Activated CD4-positive, alpha-beta T cell treated with anti-CD3 and anti-CD28 coated beads, Interleukin-2, Interleukin-4, amounts not matched to agents 100 ng/mL and 50 ng/mL, durations not matched to agents 16 hours and 8 hours (primary cell): ENCODE measurements around the gene ACER3.
"Not testable (repeated sequence)": the region's sequence is repeated elsewhere in the genome, so short reads cannot be mapped to it uniquely, and the experiment has no call there.

ENCODE experiments used
- DNase-seq: peaks from one replicate; pipeline ENCODE4 v3.0.0-alpha.2; 2020; ENCODE audit warnings: low spot score

Gene ACER3

GRCh38 chr11:76860539-76861475 is at the start of gene ACER3:
Gene ACER3 (plus strand): TSS chr11:76860918. CDS start chr11:76860977, 59 bp downstream.
- DNase-seq, result peak; percentile 93

GRCh38 chr11:76811259-76811658 is 49.5 kb upstream of the ACER3 start:
- DNase-seq, result no peak

- no peak for DNase-seq
Measured at GRCh38 chr11:76814414-76814813, 46.3 kb upstream of the ACER3 start.

GRCh38 chr11:76815678-76816077 is 45.0 kb upstream of the ACER3 start:
- not testable (repeated sequence) for DNase-seq

GRCh38 chr11:76820184-76820566 is 40.5 kb upstream of the ACER3 start:
- no peak for DNase-seq

- DNase-seq, result not testable (repeated sequence)
Measured at GRCh38 chr11:76821396-76821795, 39.3 kb upstream of the ACER3 start.

- no peak for DNase-seq
Measured at GRCh38 chr11:76822406-76822805, 38.3 kb upstream of the ACER3 start.

- DNase-seq, result no peak
Measured at GRCh38 chr11:76823481-76824028, 37.2 kb upstream of the ACER3 start.

GRCh38 chr11:76824083-76824939 is 36.4 kb upstream of the ACER3 start:
- DNase-seq, result no peak

GRCh38 chr11:76824980-76825725 is 35.6 kb upstream of the ACER3 start:
- DNase-seq, result no peak

- DNase-seq, result no peak
Measured at GRCh38 chr11:76825726-76826396, 34.9 kb upstream of the ACER3 start.

GRCh38 chr11:76826508-76826907 is 34.2 kb upstream of the ACER3 start:
- DNase-seq, result not testable (repeated sequence)

- not testable (repeated sequence) for DNase-seq
Measured at GRCh38 chr11:76827005-76827404, 33.7 kb upstream of the ACER3 start.

- no peak for DNase-seq
Measured at GRCh38 chr11:76830639-76831327, 29.9 kb upstream of the ACER3 start.

GRCh38 chr11:76831686-76832310 is 28.9 kb upstream of the ACER3 start:
- DNase-seq, result no peak

- DNase-seq, result no peak
Measured at GRCh38 chr11:76832361-76832760, 28.4 kb upstream of the ACER3 start.

GRCh38 chr11:76834151-76834550 is 26.6 kb upstream of the ACER3 start:
- no peak for DNase-seq

GRCh38 chr11:76835036-76835435 is 25.7 kb upstream of the ACER3 start:
- DNase-seq, result no peak

- no peak for DNase-seq
Measured at GRCh38 chr11:76835928-76836612, 24.6 kb upstream of the ACER3 start.
